Lower leg skin (tissue), 4 donors: ENCODE data around the gene MVD. TPM values are rescaled to one million over a fixed set of nuclear protein-coding genes. Genes with fewer than 3 reads are reported as not detected.

ENCODE experiments used
- DNase-seq, 2 donors: peaks; one replicate each; pipeline ENCODE4 v3.0.0-alpha.2; 2019; ENCODE audit warnings: low spot score in 2 of 2
- H3K4me3 ChIP-seq: fragments of 200-600 bp; sonication (generic); 2 replicates; pipeline ENCODE4 v1.5.1; 2017; ENCODE audit warnings: mild to moderate bottlenecking, low read depth; ENCODE audit not compliant: poor library complexity, severe bottlenecking
- CTCF ChIP-seq, 3 donors: fragments of 450-650 bp; IDR thresholded peaks; one replicate each; pipeline ENCODE4 v1.5.1; 2016; ENCODE audit warnings: antibody characterized with exemption in 3 of 3, mild to moderate bottlenecking in 3 of 3, moderate library complexity in 2 of 3
- POLR2A ChIP-seq, 2 donors: fragments of 450-650 bp; IDR thresholded peaks; one replicate each; pipeline ENCODE4 v1.6.1; 2016 to 2017; ENCODE audit warnings: antibody characterized with exemption in 2 of 2, mild to moderate bottlenecking in 1 of 2, moderate library complexity in 1 of 2
- WGBS, 2 donors: methylation state at CpG; one replicate each; pipeline ENCODE4 v1.1.5; 2018; 5-methylcytosine and 5-hydroxymethylcytosine counted together
- intact Hi-C: fragments of 100-400 bp; cut with DNase I; formaldehyde crosslinking; loops from one replicate; pipeline ENCODE4 v1.15.0; 2023; ENCODE audit warnings: low total_unique reads
- total RNA-seq, 4 donors: library from RNA; depleted of rRNA; stranded (reverse); fragments of >200 nt; gene quantifications; one replicate each; pipeline ENCODE4 v1.1.0, GENCODE V29; 2016

Gene MVD
- total RNA-seq = 10 to 100 TPM; 40.2 to 93.5 (median 67.1) TPM

GRCh38 chr16:88662843-88663606 lies at the start of gene MVD:
TSS of gene MVD (minus strand) at chr16:88663091. CDS start at chr16:88663080, 11 bp downstream.
- intact Hi-C loops = no loop called here
- 1% methylated on average over 31 to 71 of the region's 88 CpGs for WGBS, 2 donors

GRCh38 chr16:88712362-88712979 lies 49.6 kb upstream of the MVD start:
- DNase-seq = no peak
- no peak overlapping the region for H3K4me3 ChIP-seq
- intact Hi-C loops = no loop called here
- no peak for TF ChIP-seq CTCF (IDR thresholded peaks at IDR 0.05)
- TF ChIP-seq POLR2A (IDR thresholded peaks at IDR 0.05) = no peak
- WGBS, 2 donors = 66 to 81% methylated on average over 11 to 13 of the region's 25 CpGs

More at GRCh38 chr16:88662843-88663606, at the start of gene MVD:
- TF ChIP-seq CTCF (IDR thresholded peaks at IDR 0.05) = no peak
- TF ChIP-seq POLR2A (IDR thresholded peaks at IDR 0.05) = no peak
- H3K4me3 ChIP-seq = peak within 1 kb of the TSS; percentile 79
- peak; percentile 96 to 99 for DNase-seq

- no peak for TF ChIP-seq CTCF (IDR thresholded peaks at IDR 0.05)
- no peak for TF ChIP-seq POLR2A (IDR thresholded peaks at IDR 0.05)
- H3K4me3 ChIP-seq = no peak overlapping the region
- DNase-seq = no peak
- intact Hi-C loops = no loop called here
- 73 to 76% methylated on average over 16 to 18 of the region's 18 CpGs for WGBS, 2 donors
These were observed 49.0 kb upstream of the MVD start for GRCh38 chr16:88711750-88712340.

GRCh38 chr16:88710556-88710955 lies 47.7 kb upstream of the MVD start:
- H3K4me3 ChIP-seq = no peak overlapping the region
- intact Hi-C loops = no loop called here
- DNase-seq = no peak
- no peak for TF ChIP-seq POLR2A (IDR thresholded peaks at IDR 0.05)
- no peak for TF ChIP-seq CTCF (IDR thresholded peaks at IDR 0.05)
- 67 to 68% methylated on average over 15 of the region's 16 CpGs for WGBS, 2 donors

- DNase-seq = no peak
- peak overlapping the region; percentile 80 for H3K4me3 ChIP-seq
- WGBS, 2 donors = 25 to 27% methylated on average over 17 of the region's 17 CpGs
- intact Hi-C loops = no loop called here
- TF ChIP-seq CTCF (IDR thresholded peaks at IDR 0.05) = no peak
These were observed 44.3 kb upstream of the MVD start for GRCh38 chr16:88706965-88707826.
